Kidney glomerular epithelial cell (primary cell): ENCODE measurements around the gene OSBPL3.
A peak's percentile ranks its signal among the peaks of the same experiment; 100 is the strongest.

Source experiments
- DNase-seq: peaks from one replicate; lab custom pipeline; 2025; lab: John Stamatoyannopoulos, UW

Gene OSBPL3

DNA sequence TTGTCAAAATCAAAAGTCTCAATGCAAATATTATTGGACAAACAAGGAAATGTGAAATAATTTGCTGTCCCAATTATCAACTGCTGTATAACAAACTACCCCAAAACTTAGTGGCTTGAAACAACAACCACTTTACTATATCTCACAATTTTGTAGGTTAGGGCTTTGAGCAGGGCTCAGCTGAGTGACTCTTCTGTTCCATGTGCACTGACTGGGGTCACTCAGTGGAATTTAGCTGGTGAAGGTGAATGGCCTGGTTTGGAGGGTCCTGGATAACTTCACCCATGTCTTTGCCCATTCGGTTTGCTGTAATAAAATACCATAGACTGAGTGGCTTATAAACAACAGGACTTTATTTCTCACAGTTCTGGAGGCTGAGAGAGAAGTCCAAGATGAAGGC, 219.0 kb downstream of the OSBPL3 start:
- no peak for DNase-seq

DNA sequence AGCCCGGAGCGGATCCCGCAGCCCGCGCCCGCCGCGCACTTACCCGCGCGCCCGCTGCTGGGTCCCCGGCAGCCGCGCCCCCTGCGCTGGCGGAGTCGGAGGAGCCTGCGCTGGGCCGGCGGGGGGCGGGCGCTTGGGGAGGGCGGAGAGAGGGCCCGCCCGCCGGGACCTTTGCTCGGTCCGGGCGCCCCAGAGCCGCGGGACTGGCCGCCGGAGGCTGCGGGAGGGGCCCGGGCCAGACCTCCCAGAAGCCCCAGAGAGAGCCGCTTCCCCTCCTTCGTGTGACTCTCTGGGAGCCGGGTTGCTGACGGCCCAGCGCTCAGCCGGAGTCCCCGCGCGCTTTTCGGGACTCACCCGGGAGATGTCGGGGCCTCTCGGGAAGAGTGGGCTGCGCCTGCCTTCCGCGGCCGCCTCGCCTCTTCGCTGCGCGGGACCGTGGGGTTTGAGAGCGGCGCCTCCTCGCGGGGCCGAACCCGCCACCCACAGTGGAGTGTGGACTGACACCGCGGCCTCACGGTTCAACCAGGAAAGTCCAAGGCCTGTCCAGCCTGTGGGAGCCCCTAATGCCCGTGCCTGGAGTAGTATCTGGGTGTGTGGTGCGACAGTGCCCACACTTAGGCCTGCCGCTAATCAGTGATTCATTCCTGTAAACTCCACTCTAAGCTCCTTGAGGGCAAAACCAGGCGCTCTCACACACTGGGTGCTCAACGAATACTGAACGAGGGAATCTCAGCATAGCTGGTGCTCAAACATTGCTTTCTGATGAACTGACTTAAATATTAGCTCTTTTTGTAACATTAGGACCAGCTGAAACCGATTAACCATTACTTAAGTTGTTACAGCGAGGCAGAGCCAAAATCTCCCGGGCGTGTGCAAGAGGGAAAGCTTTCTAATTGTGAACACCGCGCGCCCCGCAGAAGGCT, 222.4 kb downstream of the OSBPL3 start, which contains the start of gene GSDME:
Gene GSDME, minus strand, starts transcription at position 112 of the 923 bp plus-strand sequence. CDS start 7,690 bp downstream, outside the sequence.
- peak; percentile 66 for DNase-seq

DNA sequence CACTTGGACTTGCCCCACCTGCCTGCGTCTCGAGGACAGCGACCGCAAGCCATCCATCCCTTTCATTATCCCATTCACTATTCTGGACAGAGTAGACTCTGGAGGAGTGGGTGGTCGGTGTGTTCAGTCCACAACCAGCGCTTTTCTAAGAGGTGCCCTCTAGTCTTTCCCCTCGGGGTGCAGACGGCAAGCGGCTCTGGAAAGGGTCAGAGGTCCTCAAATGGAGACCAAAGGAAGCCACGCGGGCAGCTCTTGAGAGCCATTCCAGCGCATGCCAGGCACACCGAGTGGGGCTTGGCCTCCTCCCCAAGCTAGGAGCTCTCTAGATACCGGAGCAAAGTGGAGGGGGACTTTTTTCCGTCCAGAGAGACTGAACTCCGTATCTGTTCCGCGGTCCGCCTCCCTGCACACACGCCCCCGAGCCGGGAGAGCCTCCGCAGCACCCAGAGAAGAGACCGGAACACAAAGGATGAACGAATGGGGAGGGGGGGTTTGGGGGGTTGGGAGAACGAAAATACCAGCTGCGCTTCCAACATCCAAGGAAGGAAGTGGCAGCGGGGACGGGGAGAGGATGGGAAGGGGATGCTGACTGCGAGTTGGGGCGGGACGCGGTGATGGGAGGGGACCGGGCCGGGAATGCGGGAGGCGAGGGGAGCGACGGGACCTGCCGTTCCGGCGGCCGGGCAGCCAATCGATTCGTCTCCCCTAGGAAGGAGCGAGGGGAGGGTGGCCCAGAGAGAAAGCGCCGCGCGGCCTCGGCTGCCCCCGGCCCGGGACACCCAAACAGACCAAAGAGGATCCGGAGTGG, 223.2 kb downstream of the OSBPL3 start:
- peak; percentile 66 for DNase-seq

DNA sequence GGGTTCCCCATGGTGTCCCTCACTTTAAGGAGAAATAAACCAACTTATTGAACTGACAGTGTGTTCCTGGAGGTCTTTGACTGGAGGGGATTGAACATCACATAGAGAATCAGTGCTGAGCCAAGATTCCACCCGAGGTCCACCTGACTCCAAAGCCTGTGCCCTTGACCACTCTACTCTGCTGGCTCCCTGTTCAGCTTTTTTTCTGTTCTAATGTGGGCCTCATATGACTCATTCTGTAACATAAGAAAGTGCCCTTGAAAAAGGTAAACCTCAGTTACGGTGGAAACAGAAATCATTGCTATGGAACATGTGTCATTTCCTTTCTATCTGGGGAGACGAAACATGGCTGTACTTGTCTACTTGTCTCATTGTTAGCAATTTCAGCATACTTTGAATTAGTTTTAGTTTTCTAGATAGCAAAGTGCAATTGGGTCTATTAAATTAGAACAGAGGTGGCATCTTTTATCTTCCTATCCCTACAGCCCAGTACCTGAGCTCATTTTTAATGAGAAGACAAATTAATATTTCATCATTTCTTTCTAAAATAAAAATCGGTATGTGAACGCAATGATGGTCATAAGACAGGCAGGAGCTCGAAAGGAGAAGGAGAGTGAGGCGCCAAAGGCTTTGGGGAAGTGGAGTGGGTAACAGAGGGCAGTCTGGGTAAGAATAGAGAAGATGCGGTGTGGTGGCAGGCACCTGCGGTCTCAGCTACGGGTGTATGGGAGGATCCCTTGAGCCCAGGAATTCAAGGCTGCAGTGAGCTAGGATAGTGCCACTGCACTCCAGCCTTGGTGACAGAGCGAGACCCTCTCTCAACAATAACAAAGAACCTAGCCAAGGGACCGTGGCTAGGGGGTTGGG, 224.2 kb downstream of the OSBPL3 start:
- DNase-seq, result peak; percentile 65

DNA sequence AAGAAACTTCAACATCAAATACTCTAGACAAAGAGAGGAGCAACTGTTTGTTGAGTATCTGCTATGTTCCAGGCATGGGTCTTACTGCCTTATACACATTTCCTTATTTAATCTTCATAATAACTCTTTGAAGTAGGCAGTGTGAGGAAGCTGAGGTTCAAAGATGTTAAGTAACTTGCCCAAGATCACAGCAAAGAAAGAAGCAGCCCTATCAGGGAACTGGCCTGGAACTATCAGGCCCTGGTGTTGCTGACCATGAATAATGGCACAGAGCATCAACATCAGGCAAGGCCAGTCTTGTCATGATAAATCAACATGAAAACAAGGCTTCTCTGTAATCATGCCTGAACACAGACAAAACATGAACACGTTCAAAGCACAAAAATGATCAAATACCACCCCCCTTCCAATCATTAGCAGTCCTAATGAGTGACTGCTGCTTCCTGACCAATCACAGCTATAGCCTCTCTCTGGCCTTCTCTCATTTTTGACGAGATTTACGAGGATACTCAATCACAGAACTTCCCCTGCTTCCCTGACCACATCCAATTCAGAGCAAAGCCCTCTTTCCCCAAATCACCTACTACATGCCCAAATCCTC, 225.0 kb downstream of the OSBPL3 start:
- DNase-seq, result no peak

- no peak for DNase-seq
These were observed 227.7 kb downstream of the OSBPL3 start for GRCh38 chr7:24752073-24752800.

DNA sequence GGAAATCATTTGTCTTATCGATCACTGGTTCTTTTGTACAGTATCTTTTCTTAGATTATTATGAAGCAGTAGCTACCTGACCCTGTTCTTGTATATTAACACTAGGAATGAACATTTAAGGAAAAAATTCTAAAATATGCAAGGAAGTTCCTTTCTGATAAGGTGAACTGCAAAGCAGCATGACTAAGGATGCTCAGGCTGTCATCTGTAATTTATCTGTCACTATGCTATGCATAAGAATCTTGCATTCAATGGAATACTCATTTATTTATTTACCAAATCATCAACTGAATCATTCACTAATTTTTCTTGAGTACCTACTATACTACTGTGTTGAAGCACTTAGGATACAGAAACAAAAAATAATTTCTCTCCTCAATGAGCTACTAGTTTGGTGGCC, 228.5 kb downstream of the OSBPL3 start:
- no peak for DNase-seq

- no peak for DNase-seq
These were observed 229.4 kb downstream of the OSBPL3 start for GRCh38 chr7:24750441-24751055.

- no peak for DNase-seq
These were observed 231.5 kb downstream of the OSBPL3 start for GRCh38 chr7:24748521-24748920.
